GM12878 (cell line): ENCODE measurements around the gene JMJD4. TPM values are rescaled to one million over a fixed set of nuclear protein-coding genes. Genes with fewer than 3 reads are reported as not detected.

Experiments
- ATAC-seq: fragments of 200-7000 bp; cut with Tn5 transposase; 3 replicates; pipeline ENCODE4 v1.9.1; 2020; ENCODE audit warnings: mild to moderate bottlenecking, moderate library complexity
- BruUV-seq: library from RNA; stranded (reverse); fragments of 400-500 nt; replicated peaks from 2 replicates; lab custom pipeline; 2021; lab: Mats Ljungman, UMichigan
- CTCF ChIA-PET: fragments of 300-600 bp; sonication (Branson Sonifier 250); formaldehyde crosslinking; extraction: SDS; loops from one replicate; lab custom pipeline; 2021; ENCODE audit warnings: inconsistent platforms; lab: Yijun Ruan, JAX
- POLR2A ChIA-PET: fragments of 350-600 bp; formaldehyde crosslinking; extraction: SDS; loops from one replicate; lab custom pipeline; 2021; ENCODE audit warnings: inconsistent platforms; lab: Charles Lee
- RAD21 ChIA-PET: fragments of 300-600 bp; sonication (Branson Sonifier 250); formaldehyde crosslinking; loops from one replicate; lab custom pipeline; 2023; ENCODE audit warnings: antibody characterized with exemption; ENCODE audit not compliant: unreplicated experiment; lab: Charles Lee
- SMC1A ChIA-PET: fragments of 300-600 bp; sonication (Branson Sonifier 250); formaldehyde crosslinking; loops from one replicate; lab custom pipeline; 2023; ENCODE audit not compliant: unreplicated experiment, uncharacterized antibody; lab: Charles Lee
- DNase-seq: peaks from one replicate; pipeline ENCODE4 v3.0.0-alpha.2; 2011; ENCODE audit warnings: low read depth, low spot score
- FAIRE-seq: peaks from 3 replicates; lab custom pipeline; 2011; peaks lifted over from hg19 to GRCh38; lab: Jason Lieb, UNC
- H2AFZ ChIP-seq: 2 replicates; pipeline ENCODE4 v1.6.0; 2011; ENCODE audit warnings: low read depth, low read length, control low read depth; ENCODE audit not compliant: control insufficient read depth
- H3K27ac ChIP-seq: 2 replicates; pipeline ENCODE4 v1.5.1; 2011; ENCODE audit warnings: control low read depth; ENCODE audit not compliant: control insufficient read depth, insufficient read depth
- H3K27me3 ChIP-seq, 2 experiments: replicated peaks in 1 of 2; 2 replicates each; pipeline versions ENCODE4 v1.6.0 to v1.6.1; 2011; ENCODE audit warnings: low read length in 1 of 2; ENCODE audit not compliant: control insufficient read depth in 2 of 2, insufficient read depth in 2 of 2
- H3K36me3 ChIP-seq, 2 experiments: 2 replicates each; pipeline ENCODE4 v1.5.1; 2011; ENCODE audit warnings: low read length in 1 of 2; ENCODE audit not compliant: control insufficient read depth in 2 of 2, insufficient read depth in 2 of 2
- H3K4me1 ChIP-seq: 2 replicates; pipeline ENCODE4 v1.6.1; 2011; ENCODE audit warnings: mild to moderate bottlenecking, low read length, moderate library complexity, mixed read lengths; ENCODE audit not compliant: control insufficient read depth, insufficient read depth
- H3K4me2 ChIP-seq: 2 replicates; pipeline ENCODE4 v1.6.0; 2011; ENCODE audit warnings: control low read depth; ENCODE audit not compliant: control insufficient read depth, insufficient read depth
- H3K4me3 ChIP-seq: fragments of 200-600 bp; sonication (generic); 2 replicates; pipeline ENCODE4 v1.5.1; 2016
- H3K79me2 ChIP-seq: 2 replicates; pipeline ENCODE4 v1.6.0; 2011; ENCODE audit warnings: low read length; ENCODE audit not compliant: control insufficient read depth, insufficient read depth
- H3K9ac ChIP-seq: 2 replicates; pipeline ENCODE4 v1.8.0; 2011; ENCODE audit warnings: low read length, control low read depth, mixed read lengths; ENCODE audit not compliant: control insufficient read depth, insufficient read depth
- H3K9me3 ChIP-seq: replicated peaks from 3 replicates; pipeline ENCODE4 v1.5.1; 2011; ENCODE audit warnings: mild to moderate bottlenecking, low read length; ENCODE audit not compliant: control insufficient read depth, insufficient read depth
- H4K20me1 ChIP-seq: 2 replicates; pipeline ENCODE4 v1.6.0; 2011; ENCODE audit not compliant: control insufficient read depth, insufficient read depth
- ATF7 ChIP-seq: fragments of 450-650 bp; IDR thresholded peaks from 2 replicates; pipeline ENCODE4 v1.6.1; 2016; ENCODE audit warnings: low read depth, mild to moderate bottlenecking
- EGR1 ChIP-seq, 2 experiments: IDR thresholded peaks; 1 replicate in 1 of 2; 2 replicates in 1 of 2; pipeline ENCODE4 v1.6.1; 2011 to 2012; ENCODE audit warnings: low read depth in 2 of 2, low read length in 2 of 2, borderline replicate concordance in 1 of 2, mild to moderate bottlenecking in 1 of 2, moderate library complexity in 1 of 2
- PML ChIP-seq: IDR thresholded peaks from 2 replicates; pipeline ENCODE4 v1.6.1; 2012; ENCODE audit warnings: low read length, inconsistent platforms
- SP1 ChIP-seq: IDR thresholded peaks from one replicate; pipeline ENCODE4 v1.6.1; 2011; ENCODE audit warnings: low read depth, low read length
- STAT1 ChIP-seq: fragments of 450-650 bp; conservative IDR thresholded peaks from 2 replicates; pipeline ENCODE4 v1.6.1; 2014; ENCODE audit warnings: antibody characterized with exemption, mild to moderate bottlenecking
- TBL1XR1 ChIP-seq: IDR thresholded peaks from 2 replicates; pipeline ENCODE4 v1.6.1; 2012; ENCODE audit warnings: low read depth, low read length, improper control_type of control experiment
- WGBS: methylation state at CpG from one replicate; pipeline ENCODE4 v1.1.6; 2016; ENCODE audit warnings: low lambda C conversion rate; ENCODE audit not compliant: insufficient replicate concordance, insufficient coverage; ENCODE audit errors: missing lambda C conversion rate; 5-methylcytosine and 5-hydroxymethylcytosine counted together
- in situ Hi-C: fragments of 300-500 bp; cut with MboI; formaldehyde crosslinking; loops from 9 replicates; pipeline ENCODE4 v1.14.3; 2018; ENCODE audit warnings: mixed read lengths
- intact Hi-C: fragments of 100-400 bp; cut with micrococcal nuclease; formaldehyde crosslinking; loops from one replicate; pipeline ENCODE4 v1.14.2; 2022; ENCODE audit not compliant: unreplicated experiment
- polyA plus RNA-seq, 11 experiments: library from polyadenylated mRNA; depleted of rRNA in 4 of 11; unstranded in 6 of 11; stranded (reverse) in 5 of 11; fragments of >200 nt; fragmentation: Nextera tagmentation in 4 of 11; fragmentation: Illumina TruSeq in 1 of 11; extraction: Ambion mirVana in 4 of 11; extraction: Trizol in 1 of 11; gene quantifications; 1 replicate in 1 of 11; 2 replicates in 10 of 11; pipeline versions ENCODE4 v1.2.1 to v1.2.3, GENCODE V29; 2011 to 2016; ENCODE audit warnings: inconsistent platforms in 2 of 11, missing spikeins in 2 of 11, low read depth in 1 of 11
- total RNA-seq, 4 experiments: library from RNA; depleted of rRNA in 3 of 4; stranded (reverse); fragments of >200 nt in 3 of 4; fragmentation: Illumina TruSeq in 1 of 4; extraction: Trizol in 1 of 4; gene quantifications; 2 replicates each; pipeline versions ENCODE4 v1.2.1 to v1.2.3, GENCODE V29; 2013 to 2021
- TF ChIP-seq, protein P1 (sequence below): fragments of 450-650 bp; IDR thresholded peaks from 2 replicates; pipeline ENCODE4 v1.6.1; 2018; ENCODE audit warnings: mild to moderate bottlenecking, low read depth, moderate library complexity; ENCODE audit not compliant: partially characterized antibody
- TF ChIP-seq, protein P2 (sequence below): fragments of 450-650 bp; IDR thresholded peaks from 2 replicates; pipeline ENCODE4 v1.6.1; 2016; ENCODE audit warnings: mild to moderate bottlenecking
- TF ChIP-seq, protein P3 (sequence below): IDR thresholded peaks from 2 replicates; pipeline ENCODE4 v1.6.1; 2012; ENCODE audit warnings: mild to moderate bottlenecking, low read depth, low read length
- TF ChIP-seq, protein P4 (sequence below): IDR thresholded peaks from 2 replicates; pipeline ENCODE4 v1.6.1; 2011; ENCODE audit warnings: mild to moderate bottlenecking, low read depth, low read length, moderate library complexity; ENCODE audit not compliant: insufficient replicate concordance

Gene JMJD4
- total and polyA plus RNA-seq, 10 of the 15 experiments (the other 5 are each of a cell fraction or from before 2014, with no cell fraction given): 0.89 to 38.3 (median 18.4) TPM

DNA sequence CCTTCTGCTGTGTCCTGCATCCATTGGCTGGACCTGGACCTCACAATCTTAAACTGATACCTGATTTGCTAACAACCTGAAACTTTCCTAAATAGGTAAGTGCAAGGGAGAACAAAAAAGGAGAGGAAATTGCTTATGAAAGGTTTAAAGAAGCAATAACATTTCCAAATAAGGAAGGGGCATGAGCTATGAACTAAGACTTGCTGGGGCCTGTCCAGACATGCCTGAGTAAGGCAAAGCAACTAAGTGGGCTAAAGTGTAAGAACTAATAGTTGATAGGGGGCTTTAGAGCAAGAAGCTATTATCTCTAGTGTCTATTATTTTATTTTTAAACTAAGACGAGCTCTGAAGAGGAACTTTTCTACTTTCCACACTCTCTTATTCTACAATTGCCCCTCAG is 11.6 kb downstream of the JMJD4 start (continued):
- TF ChIP-seq EGR1 (IDR thresholded peaks at IDR 0.05; ENCODE audit: borderline replicate concordance in 1 of 2, low read depth in 2 of 2, low read length in 2 of 2): no peak
- no peak for TF ChIP-seq SP1
- TF ChIP-seq, protein P1, sequence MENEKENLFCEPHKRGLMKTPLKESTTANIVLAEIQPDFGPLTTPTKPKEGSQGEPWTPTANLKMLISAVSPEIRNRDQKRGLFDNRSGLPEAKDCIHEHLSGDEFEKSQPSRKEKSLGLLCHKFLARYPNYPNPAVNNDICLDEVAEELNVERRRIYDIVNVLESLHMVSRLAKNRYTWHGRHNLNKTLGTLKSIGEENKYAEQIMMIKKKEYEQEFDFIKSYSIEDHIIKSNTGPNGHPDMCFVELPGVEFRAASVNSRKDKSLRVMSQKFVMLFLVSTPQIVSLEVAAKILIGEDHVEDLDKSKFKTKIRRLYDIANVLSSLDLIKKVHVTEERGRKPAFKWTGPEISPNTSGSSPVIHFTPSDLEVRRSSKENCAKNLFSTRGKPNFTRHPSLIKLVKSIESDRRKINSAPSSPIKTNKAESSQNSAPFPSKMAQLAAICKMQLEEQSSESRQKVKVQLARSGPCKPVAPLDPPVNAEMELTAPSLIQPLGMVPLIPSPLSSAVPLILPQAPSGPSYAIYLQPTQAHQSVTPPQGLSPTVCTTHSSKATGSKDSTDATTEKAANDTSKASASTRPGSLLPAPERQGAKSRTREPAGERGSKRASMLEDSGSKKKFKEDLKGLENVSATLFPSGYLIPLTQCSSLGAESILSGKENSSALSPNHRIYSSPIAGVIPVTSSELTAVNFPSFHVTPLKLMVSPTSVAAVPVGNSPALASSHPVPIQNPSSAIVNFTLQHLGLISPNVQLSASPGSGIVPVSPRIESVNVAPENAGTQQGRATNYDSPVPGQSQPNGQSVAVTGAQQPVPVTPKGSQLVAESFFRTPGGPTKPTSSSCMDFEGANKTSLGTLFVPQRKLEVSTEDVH: no peak
- TF ChIP-seq PML: no peak
- no peak for TF ChIP-seq ATF7
- TF ChIP-seq, protein P2, sequence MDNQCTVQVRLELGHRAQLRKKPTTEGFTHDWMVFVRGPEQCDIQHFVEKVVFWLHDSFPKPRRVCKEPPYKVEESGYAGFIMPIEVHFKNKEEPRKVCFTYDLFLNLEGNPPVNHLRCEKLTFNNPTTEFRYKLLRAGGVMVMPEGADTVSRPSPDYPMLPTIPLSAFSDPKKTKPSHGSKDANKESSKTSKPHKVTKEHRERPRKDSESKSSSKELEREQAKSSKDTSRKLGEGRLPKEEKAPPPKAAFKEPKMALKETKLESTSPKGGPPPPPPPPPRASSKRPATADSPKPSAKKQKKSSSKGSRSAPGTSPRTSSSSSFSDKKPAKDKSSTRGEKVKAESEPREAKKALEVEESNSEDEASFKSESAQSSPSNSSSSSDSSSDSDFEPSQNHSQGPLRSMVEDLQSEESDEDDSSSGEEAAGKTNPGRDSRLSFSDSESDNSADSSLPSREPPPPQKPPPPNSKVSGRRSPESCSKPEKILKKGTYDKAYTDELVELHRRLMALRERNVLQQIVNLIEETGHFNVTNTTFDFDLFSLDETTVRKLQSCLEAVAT: no peak
- TF ChIP-seq, all 136 proteins: peak for 0

DNA sequence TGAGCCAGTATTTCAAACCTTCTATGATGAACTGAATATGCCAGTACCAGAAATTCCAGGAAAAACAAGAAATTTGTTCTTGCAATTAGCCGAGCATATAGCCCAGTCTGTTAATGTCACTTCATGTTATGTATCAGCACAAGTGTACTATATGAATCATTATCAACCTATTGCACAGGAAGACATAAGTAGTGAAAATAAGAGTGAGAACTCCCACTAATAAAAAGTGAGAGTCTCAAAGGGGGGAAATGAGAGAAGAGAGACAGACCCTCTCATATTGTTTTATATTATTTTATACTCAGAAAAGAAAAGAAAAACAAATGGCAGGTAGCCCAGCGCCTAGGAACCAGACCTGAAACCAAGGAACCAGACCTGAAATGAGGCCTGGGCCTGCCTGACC is 16.2 kb downstream of the JMJD4 start:
- no peaks in the 10 kb centered on the region for H4K20me1 ChIP-seq
- peaks cover 12% of the 10 kb centered on the region; the same call in 2 of the 3 replicates for H3K9me3 ChIP-seq
- ATAC-seq (no peak), FAIRE-seq (no peak), DNase-seq (no peak)
- H3K4me1 ChIP-seq: no peaks in the 10 kb centered on the region
- POLR2A ChIA-PET: no interaction called here
- 0% methylated on average over 2 of the region's 2 CpGs for WGBS
- no peak overlapping the region for H3K9ac ChIP-seq
- H3K27ac ChIP-seq: no peak overlapping the region
- intact Hi-C loops (no loop called here), in situ Hi-C loops (no loop called here)
- H3K4me2 ChIP-seq: no peak overlapping the region
- H3K79me2 ChIP-seq: no peaks in the 10 kb centered on the region
- RAD21 ChIA-PET: no interaction called here
- H3K36me3 ChIP-seq: no peaks in the 10 kb centered on the region
- BruUV-seq: no TSS peak
- SMC1A ChIA-PET: no interaction called here
- H3K27me3 ChIP-seq: no peaks in the 10 kb centered on the region
- no peak overlapping the region for H3K4me3 ChIP-seq
- CTCF ChIA-PET: no interaction called here
- no peak overlapping the region for H2AFZ ChIP-seq
- TF ChIP-seq STAT1 (no peak), TBL1XR1 (no peak)
- TF ChIP-seq, protein P3, sequence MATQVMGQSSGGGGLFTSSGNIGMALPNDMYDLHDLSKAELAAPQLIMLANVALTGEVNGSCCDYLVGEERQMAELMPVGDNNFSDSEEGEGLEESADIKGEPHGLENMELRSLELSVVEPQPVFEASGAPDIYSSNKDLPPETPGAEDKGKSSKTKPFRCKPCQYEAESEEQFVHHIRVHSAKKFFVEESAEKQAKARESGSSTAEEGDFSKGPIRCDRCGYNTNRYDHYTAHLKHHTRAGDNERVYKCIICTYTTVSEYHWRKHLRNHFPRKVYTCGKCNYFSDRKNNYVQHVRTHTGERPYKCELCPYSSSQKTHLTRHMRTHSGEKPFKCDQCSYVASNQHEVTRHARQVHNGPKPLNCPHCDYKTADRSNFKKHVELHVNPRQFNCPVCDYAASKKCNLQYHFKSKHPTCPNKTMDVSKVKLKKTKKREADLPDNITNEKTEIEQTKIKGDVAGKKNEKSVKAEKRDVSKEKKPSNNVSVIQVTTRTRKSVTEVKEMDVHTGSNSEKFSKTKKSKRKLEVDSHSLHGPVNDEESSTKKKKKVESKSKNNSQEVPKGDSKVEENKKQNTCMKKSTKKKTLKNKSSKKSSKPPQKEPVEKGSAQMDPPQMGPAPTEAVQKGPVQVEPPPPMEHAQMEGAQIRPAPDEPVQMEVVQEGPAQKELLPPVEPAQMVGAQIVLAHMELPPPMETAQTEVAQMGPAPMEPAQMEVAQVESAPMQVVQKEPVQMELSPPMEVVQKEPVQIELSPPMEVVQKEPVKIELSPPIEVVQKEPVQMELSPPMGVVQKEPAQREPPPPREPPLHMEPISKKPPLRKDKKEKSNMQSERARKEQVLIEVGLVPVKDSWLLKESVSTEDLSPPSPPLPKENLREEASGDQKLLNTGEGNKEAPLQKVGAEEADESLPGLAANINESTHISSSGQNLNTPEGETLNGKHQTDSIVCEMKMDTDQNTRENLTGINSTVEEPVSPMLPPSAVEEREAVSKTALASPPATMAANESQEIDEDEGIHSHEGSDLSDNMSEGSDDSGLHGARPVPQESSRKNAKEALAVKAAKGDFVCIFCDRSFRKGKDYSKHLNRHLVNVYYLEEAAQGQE: no peak
- TF ChIP-seq, protein P4, sequence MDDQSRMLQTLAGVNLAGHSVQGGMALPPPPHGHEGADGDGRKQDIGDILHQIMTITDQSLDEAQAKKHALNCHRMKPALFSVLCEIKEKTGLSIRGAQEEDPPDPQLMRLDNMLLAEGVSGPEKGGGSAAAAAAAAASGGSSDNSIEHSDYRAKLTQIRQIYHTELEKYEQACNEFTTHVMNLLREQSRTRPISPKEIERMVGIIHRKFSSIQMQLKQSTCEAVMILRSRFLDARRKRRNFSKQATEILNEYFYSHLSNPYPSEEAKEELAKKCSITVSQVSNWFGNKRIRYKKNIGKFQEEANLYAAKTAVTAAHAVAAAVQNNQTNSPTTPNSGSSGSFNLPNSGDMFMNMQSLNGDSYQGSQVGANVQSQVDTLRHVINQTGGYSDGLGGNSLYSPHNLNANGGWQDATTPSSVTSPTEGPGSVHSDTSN: no peak
